NCI-H226 (cell line): ENCODE results near the gene EXOC3L4.

Experiments
- DNase-seq: peaks from one replicate; pipeline ENCODE4 v3.0.0-alpha.2; 2015

The EXOC3L4 gene

DNA sequence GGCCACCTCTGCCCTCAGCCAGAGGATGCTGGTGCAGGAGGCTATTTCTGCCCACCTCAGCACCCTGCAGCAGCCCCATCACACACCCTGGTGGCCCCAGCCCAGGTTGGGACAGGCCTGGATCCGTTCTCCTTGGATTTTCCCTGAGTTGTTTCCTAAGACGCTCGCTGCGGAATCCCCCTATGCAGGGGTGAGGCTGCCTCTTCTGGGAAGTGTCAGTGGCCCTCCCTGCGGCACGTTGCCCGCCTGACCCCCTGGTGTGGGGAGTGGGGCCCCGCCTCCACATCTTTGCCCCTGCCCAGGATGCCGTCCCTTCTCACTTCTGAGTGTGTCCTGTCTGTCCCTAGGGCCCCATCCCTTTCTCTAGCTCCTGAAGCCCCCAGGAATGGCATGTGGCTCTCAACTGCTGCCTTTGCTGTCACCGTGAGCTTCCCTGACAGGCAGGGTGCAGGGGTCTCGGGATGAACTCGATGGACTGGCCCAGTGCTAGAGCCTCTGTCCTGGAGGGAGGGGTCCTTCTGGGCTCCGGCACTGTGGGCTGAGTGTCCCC is 594 bp upstream of the EXOC3L4 start:
- no peak for DNase-seq

DNA sequence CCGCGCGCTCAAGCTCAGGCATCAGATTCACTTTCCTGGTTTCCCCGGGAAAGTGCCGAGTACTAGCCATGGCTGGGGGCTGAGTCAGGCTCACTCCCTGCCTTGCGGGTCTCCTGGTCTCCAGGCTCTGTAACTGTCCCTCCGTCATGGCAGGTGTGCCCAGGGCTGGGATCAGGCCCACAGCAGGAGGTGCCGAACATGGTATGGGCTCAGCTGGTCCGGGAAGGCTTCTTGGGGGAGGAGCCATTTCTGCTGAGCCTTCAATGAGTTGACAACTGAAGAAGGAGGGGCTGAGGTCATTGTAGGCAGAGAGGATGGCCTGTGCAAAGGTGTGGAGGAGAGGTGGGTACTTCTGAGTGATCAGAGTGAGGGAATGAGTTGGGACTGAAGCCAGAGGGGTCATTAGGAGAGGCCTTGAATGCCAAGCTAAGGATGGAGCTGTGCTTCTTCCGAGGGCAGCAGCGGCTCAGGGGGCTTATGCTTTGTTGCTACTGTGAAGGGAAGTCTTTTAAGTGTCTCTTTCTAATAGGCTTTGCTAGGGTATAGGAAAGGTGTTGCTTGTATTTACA is 769 bp downstream of the EXOC3L4 start:
- no peak for DNase-seq

DNA sequence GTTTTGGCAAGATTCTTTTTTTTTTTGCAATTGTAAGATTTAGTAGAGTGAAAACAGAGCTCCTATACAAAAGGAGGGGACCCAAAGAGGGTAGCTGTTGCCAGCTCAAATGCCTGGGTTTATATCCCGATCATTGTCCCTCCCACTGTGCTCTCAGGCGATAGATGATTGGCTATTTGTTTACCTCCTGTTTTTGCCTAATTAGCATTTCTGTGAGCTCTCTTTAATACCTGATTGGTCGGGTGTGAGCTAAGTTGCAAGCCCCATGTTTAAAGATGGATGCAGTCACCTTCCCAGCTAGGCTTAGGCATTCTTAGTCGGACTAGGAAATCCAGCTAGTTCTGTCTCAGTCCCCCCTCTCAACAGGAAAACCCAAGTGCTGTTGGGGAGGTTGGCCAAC is 1.9 kb downstream of the EXOC3L4 start:
- no peak for DNase-seq

DNA sequence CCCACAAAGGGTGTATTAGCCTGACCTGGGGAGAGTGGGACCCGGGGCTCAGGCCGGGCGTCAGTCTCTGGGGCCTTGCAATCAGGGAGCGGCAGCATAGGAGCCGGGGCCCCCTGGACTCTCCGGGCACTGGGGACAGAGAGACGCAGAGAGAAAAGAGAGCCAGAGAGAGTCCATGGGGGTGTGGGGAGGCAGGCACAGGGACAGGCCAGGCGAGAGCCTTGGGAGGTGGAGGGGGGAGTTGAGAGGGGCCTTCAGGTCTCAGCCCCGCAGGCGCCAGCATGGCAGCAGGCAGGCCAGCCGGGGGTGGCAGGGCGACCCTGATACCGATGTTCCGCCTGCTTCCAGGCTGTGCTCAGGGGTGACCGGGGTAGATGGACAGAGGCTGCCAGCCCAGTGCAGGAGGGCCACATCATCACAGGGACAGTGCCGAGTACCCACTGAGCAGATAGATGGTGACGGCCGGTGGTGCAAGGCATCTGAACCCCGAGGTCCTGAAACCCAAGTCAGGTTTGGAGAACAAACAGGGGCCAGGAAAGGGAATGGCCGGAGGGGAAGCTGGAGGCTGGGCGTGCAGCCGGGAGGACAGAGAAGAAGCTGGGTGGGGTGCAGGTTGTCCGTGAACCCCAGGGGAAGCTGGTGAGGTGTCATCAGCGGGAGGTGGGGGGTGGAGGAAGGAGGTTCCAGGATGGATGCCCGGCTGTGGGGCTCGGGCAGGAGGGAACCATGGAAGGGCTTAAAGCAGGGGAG is 2.9 kb downstream of the EXOC3L4 start:
- no peak for DNase-seq

DNA sequence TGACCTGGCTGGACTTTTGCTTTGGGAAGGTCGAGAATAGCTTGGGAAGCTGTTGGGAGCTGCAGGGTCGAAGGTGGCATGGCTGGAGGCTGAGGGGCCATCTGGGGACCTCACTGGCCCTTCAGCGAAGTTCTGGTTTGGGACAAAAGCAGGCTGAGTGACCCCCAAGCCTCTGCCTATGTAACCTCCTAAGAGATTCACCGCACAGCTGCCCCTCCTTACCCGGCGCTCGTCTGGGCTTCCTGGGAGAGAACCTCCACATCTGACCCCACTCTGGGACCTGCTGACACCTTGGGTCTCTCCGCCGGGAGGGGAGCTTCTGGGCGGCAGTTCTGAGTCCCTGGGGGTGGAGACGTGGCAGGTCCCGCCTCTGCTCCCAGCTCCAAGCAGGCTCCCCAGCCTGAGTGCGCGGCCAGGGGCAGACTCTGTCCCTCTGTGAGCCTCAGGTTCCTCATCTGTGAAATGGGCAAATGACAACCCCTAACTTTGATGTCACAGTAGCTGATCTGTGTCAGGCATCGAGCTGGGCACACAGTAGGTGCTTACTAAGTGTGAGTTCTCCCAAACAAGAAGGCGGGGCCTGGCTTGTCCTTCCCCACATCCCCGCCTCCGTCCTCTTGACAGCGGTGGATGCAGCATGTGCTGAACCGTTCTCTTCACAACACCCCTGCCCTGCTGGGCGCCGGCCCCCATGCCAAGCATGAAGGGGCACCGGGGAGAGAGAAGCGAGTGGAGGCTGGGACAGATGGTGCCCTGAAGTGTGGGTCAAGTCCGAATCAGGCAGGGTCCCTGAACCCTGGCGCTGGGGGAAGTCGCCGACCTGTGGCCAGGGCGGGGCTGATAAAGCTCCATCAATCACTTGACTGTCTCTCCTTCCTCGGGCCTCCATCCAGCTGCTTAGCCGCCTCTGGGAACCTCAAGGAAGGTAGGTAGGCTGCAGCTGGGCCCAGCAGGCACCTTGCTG is 3.8 kb downstream of the EXOC3L4 start:
- no peak for DNase-seq

DNA sequence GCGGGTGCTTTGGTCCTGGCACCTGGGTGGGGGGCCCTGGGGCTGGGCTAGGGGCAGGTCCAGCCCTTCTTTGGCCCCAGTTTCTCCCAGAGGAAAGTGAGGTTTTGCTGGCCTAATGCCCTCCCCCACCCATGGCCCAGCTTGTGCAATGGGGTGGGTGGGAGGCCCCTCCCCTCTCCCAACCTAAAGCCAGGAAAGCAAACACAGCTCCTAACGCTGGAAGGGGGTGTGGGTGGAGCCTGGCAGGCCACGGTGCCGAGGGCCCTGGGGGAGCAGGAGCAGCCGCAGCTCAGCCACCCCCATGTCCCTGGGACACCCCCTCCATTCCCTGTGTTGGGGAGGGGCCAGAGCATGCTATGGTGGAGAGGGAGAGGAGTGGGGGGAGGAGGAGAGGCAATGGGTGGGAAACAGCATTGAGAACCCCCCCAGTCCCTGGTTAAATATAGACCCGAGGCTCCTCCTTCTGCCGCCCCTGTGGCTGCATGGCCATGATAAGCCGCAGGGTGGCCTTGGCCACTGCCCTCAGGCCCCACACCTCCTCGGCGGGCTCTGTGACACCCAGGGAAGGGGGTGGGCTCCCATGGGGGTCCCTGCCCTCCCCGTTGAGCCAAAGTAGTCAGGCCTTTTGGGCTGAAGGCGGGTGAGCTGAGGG is 4.7 kb downstream of the EXOC3L4 start:
- no peak for DNase-seq

DNA sequence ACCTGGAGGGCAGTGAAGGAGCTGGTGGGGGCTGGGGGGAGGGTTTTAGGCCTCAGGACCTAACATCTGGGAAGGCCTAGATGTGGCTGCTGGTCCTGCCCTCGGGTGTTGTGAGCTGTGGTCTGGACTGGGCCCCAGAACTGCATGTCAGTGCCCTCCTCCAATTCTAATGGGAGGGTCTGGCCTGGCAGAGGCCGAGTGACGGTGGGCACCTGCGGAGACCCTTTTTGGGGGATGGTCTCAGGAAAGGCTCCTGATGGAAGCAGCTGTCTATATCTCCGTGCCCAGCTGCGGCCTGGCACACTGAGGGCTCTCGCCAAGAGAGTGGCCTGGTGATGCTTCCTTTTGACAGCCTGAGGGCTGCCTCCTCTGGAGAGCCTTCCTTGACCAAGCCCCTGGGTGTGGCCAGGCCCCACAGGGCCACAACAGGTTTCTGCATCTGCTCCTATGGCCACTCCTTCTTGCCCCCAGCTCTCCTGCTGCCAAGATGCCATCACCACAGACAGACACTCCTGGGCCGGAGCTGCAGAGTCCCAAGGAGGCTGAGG is 5.3 kb downstream of the EXOC3L4 start:
- no peak for DNase-seq

DNA sequence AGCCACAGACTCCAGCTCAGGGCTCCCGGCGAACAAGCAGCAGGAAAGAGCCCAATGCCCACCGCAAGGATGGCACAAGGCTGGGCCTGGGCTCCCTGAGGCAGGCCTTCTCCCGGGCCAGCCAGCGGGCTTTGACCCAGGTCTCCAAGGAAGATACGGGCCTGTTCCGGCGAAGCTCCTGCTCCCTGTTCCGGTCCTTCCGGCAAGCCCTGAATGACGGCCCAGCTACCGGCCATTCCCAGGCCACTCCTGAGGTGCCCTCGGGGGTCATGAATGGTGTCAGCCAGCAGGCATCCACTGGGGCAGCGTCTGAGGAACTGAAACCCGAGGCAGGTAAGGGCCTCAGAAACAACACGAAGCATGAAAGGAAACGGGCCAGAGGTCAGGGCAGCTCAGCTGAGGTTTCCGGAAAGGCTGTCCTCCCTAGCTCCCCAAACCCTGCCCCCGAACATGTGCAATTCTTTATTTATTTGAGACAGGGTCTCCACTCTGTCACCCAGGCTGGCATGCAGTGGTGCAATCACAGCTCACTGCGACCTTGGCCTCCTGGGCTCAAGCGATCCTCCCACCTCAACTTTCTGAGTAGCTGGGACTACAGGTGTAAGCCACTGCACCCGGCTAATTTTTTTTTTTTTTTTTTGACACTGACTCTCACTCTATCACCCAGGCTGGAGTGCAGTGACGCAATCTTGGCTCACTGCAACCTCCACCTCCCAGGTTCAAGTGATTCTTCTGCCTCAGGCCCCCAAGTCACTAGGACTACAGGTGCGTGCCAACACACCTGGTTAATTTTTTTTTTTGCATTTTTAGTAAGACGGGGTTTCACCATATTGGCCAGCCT is 6.0 kb downstream of the EXOC3L4 start:
- no peak for DNase-seq

DNA sequence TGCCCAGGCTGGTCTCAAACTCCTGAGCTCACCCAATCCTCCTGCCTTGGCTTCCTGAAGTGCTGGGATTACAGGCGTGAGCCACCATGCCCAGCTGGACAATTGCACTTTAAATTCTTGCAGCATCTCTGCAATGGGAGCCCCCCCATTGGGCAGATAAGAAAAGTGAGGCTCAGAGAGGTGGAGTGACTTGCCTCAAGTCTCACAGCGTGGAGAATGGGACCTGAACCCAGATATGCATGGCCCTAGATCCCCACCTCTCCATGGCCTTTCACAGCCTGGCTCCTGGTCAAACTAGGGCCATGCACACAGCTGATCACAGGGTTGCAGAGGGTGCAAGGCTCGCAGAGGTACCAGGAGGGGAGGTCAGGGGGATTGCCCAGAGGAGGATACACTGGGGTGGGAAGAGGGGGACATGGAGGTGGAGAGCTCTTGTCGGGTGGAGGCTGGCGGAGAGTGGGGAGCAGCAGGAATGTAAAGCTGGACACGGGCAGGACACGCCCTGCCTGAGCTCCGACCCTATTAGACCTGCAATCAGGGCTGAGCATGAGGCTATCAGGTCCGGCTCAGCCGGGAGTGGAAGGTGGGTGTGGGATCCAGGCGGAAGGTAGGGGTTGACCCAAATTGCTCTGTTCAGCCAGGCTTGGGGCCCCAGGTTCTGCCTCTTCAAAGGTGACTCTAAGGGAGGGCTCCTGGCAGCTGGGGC is 6.9 kb downstream of the EXOC3L4 start:
- DNase-seq: no peak

DNA sequence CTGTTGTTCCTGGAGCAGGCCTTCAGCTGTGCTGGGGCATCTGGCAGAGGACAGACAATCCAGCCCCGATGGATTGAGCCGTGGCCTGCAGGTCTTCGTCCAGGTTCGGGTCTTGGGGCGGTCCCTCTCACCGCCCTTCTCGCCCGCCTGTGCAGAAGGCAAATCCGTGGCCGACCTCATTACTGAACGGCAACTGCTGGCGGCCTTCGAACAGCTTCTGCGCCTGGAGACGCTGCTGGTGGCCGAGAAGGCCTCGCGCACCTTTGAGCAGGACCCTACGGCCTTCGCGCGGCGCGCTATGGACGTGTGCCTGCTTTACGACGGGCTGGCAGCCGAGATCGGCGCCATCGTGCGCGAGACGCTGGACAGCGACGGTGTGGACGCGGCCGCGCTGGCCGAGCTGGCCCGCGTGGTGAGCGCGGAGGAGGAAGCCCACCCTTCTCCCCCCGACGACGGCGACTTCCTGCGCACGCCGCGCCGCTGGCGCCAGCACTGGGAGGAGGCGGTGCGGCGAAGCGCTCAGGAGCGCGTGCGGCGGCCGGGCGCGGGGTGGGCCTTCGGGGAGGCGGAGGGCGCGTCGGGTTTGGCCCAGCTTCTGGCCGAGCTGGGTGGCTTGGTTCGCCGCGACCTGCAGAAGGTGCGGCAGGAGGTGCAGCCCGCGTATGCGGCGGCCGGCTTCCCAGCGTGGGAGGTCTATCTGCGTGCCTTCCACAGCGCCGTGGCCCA is 7.6 kb downstream of the EXOC3L4 start:
- no peak for DNase-seq

DNA sequence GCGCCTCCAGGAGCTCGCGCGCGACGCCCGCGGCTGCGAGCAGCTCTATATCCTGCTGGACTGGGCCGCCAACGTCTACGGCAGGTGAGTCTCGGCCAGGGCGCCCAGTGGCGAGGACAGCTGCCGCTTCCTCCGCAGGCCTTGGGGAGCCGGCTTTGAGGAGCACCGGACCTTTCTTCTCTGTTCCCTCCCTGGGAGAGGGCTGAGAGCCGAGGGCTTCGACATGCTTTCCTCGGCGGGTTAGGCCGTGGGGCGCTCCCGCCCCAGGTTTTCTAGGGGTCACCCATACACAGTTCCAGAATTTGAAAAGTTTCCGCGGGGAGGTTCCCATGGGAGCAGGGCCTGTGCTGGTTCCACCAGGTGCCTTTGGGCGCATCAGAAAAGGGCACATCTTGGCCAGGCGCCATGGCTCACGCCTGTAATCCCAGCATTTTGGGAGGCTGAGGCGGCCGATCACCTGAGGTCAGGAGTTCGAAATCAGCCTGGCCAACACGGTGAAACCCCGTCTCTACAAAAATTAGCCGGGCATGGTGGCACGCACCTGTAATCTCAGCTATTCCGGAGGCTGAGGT is 8.2 kb downstream of the EXOC3L4 start:
- no peak for DNase-seq

DNA sequence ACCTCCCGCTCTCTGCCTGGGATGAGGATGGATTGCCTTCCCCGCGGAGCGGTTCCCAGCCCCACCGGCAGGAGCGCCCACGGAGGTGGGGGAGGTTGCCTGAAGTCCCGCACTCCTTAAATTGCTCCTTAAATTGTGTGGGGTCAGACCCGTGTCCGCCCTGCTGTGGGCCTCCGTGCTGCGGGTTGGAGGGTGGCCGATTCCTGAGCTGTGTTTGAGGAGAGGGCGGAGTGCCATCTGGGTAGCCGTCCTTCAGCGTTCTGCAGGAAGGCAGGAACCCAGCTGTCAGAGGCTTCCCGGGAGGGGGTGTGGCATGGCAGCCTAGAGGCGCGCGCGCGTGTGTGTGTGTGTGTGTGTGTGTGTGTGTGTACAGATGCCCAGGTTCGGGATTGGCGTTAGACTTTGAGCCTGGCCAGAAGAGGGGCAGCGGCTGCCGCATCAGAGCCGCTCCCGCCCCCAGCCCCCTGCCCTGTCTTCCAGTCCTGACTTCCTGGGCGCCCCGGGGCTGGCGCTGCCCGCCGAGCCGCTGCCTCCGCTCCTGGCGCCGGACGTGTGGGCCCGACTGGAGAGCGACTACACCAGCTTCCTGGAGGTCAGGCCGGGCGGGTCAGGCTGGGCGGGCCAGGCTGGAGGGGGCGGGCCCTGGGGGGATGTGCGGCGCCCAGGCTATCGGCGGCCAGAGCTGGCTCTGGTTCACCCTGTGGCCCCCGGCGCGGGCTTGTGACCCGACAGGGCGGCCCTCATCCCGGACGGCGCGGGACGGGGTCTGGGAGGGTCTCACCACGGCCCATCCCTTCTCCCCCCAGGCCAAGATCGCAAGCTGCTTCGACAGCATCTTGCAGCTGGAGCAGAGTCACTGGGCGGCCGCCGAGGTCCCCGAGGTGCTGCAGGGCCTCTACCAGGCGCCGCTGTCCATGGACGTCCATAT is 9.2 kb downstream of the EXOC3L4 start:
- peak; percentile 78 for DNase-seq

DNA sequence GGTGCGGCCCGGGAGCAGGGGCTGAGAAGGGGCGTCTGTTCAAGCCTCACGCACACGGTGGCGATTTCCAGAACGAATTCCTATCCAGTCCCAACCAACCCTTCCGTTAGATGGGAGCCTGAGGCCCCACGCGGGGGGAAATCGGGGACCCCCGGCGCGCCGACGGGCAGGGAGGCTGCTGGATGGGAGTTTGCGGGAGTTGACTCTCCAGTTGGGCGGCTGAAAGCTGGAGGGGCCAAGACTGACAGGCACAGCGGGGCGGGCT is 9.8 kb downstream of the EXOC3L4 start:
- DNase-seq: no peak

DNA sequence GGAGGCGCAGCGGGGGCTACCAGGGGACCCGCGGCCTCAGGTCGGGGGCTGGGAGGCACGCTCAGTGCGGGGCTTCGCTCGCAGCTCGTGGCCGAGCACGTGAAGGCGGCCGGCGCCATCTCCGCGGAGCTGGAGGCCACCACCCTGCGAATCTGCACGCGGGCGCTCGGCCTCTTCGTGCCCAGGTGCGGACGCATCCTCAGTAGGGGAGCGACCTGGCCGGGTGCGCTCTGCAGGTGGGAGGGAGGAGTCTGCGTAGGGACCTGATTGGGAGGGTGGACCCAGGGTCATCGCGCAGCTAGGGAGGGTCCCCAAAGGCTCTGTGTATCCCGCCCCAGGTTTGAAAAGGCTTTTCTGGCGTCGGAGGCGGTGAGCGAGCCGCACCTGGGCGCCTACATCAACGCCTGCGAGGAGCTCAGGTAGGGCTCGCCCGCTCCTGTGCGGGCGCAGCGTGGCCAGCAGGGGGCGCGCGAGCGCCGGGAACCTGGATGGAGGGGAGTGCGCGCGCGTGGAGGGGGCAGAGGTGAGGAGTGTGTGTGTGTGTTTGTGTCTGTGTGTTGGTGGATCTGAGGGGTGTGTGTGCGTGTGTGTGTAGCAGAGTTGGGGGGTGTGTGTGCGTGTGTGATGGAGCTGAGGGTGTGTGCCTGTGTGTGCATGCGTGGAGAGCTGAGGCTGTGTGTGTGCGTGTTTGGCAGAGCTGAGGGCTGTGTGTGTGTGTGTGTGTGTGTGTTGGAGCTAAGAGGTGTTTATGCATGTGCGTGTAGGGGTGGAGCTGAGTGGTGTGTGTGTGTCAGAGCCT is 10.3 kb downstream of the EXOC3L4 start:
- peak; percentile 54 for DNase-seq

DNA sequence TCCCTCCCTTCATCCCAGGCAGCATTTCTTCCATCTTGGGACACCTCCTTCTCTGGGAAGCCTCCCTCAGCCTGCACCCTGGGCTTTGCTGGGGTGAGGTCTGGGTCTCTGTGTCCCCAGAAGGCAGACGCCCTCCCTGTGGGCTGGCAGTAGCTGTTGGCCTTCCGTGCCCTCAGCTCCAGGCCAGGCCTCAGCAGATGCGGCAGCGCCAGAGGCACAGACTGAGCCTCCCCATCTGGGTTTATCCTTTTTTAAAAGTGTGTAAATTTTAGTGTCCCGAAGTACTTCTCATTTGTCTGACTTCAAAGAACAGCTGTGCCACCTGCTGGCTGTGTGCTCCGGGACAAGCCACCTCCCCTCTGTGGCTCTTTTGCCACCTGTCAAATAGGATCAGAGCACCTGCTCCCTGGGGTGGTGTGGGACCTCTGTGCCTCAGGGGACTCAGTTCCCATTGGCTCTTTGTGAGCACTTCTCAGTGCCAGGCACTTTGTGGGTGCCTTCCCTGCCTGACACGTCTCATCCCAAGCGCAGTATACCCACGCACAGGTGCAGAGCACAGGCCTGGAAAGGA is 11.1 kb downstream of the EXOC3L4 start:
- DNase-seq: no peak

DNA sequence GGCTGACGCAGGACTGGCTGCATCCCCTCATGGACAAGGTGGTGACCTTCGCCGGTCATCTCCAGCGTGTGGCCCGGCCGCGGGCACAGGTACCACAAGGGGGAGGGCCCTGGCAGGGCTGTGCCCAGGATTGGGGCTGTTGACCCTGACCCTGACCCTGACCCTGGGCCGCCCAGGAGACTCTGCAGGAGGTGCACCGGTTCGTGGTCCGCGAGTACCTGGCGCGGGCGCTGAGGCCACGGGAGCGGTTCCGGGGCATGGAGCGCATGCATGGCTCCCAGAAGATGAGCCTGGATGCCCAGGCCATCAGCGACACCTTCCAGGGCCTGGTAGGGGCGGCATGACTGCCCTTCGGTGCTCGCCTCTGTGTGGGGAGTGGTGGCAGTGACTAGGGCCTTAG is 12.9 kb downstream of the EXOC3L4 start:
- no peak for DNase-seq

DNA sequence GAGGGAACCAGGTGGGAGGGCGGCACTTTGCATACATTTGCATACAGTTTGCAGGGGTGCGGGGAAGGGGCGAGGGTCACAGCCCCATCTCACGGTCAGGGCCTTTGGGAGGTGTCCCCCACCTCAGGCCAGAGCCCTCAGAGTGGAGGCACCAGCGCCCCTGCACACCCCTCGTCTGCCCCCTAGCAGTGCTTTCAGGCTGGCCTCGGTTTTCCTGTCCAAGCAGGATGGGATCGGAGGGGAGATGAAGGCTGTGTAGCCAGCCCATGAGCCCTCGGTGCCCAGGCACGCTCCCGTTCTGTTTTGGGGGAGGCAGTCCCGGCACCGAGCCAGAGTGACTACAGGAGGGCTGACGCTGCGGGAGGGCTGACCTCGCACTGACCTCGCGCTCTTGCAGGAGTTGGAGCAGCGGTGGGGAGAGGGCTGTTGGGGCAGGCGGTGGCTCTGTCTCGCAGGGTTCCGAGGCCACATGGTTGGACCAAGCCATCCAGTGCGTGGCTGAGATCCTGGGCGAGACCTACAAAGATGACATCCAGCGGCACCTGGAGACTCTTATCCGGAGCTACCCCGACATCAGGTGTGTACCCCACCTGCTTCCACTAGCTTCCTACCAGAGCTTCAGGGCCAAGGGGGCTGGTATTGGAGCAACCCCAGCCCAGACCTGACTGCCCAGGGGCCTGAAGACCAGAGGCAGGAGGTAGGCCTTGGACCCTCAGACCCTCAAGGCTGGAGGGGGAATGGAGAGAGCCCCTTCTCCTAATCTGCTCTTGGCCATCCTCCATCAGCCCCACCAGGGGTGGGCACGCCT is 13.6 kb downstream of the EXOC3L4 start:
- no peak for DNase-seq
